Activated naive CD4-positive, alpha-beta T cell treated with anti-CD3 and anti-CD28 coated beads, Interleukin-2, amount 50 U/mL, for 24 hours (primary cell): Measurements from ENCODE around the gene DGCR6L.
"Not testable (repeated sequence)": the region's sequence is repeated elsewhere in the genome, so short reads cannot be mapped to it uniquely, and the experiment has no call there.

ENCODE experiments used
- H3K27ac Mint-ChIP-seq: one replicate; pipeline ENCODE4 v1.8.0; 2021; ENCODE audit warnings: mild to moderate bottlenecking, mixed read lengths
- H3K27me3 Mint-ChIP-seq: one replicate; pipeline ENCODE4 v1.8.0; 2021; ENCODE audit warnings: mixed read lengths
- H3K36me3 Mint-ChIP-seq: one replicate; pipeline ENCODE4 v1.8.0; 2021; ENCODE audit warnings: mixed read lengths
- H3K4me1 Mint-ChIP-seq: one replicate; pipeline ENCODE4 v1.8.0; 2021; ENCODE audit warnings: mixed read lengths
- H3K4me3 Mint-ChIP-seq: one replicate; pipeline ENCODE4 v1.8.0; 2021; ENCODE audit warnings: mild to moderate bottlenecking, mixed read lengths
- H3K9me3 Mint-ChIP-seq: one replicate; pipeline ENCODE4 v1.8.0; 2021; ENCODE audit warnings: mixed read lengths

The DGCR6L gene

GRCh38 chr22:20267441-20268278, 52.2 kb downstream of the DGCR6L start:
- no peaks in the 10 kb centered on the region for H3K36me3 Mint-ChIP-seq
- H3K4me1 Mint-ChIP-seq = peaks cover 9% of the 10 kb centered on the region
- no peak overlapping the region for H3K4me3 Mint-ChIP-seq
- H3K27me3 Mint-ChIP-seq = no peaks in the 10 kb centered on the region
- H3K27ac Mint-ChIP-seq = no peak overlapping the region
- H3K9me3 Mint-ChIP-seq = no peaks in the 10 kb centered on the region

DNA sequence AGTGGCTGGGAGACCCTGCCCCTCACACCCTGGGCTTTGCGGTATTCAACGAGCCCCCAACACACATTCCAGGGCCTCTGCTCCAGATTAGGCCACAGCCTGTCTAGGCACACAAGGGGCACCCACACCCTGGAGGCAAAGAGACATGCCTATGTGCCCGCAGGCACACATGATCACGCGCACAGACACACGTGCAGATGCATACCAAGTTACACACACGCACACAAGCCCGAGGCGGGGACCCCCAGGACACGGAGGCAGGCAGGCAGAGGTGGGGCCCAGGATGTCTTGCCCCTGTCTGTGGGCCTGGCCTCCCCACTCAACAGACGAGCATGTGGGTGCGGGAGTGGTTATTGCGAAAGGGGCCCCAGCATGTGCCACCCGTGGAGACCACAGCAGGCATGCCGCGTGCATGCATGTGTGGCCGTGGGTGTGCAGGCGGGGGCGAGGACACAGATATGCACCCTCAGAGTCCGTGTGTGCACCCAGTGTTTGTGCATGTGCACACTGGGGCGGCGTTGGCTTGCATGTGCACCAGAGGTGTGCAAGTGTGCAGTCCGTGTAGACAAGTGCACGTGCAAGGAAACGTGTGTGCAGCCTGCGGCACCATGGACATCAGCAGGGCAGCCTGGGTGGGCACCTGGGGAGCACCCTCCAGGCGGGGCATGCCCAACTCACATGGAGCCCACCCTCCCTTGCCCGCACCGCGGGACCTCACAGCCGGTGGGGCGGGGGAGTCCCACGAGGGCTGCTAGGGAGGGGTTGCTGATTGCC, 53.0 kb downstream of the DGCR6L start:
- peak overlapping the region; percentile 72 for H3K4me3 Mint-ChIP-seq
- not testable (repeated sequence) for H3K36me3 Mint-ChIP-seq, H3K27me3 Mint-ChIP-seq, H3K9me3 Mint-ChIP-seq, H3K4me1 Mint-ChIP-seq, H3K27ac Mint-ChIP-seq

- not testable (repeated sequence) for H3K4me1 Mint-ChIP-seq, H3K36me3 Mint-ChIP-seq, H3K27me3 Mint-ChIP-seq, H3K4me3 Mint-ChIP-seq, H3K9me3 Mint-ChIP-seq, H3K27ac Mint-ChIP-seq
Observed at GRCh38 chr22:20265772-20266666, 53.8 kb downstream of the DGCR6L start.

- H3K36me3 Mint-ChIP-seq = no peaks in the 10 kb centered on the region
- no peak overlapping the region for H3K27ac Mint-ChIP-seq
- no peak overlapping the region for H3K4me3 Mint-ChIP-seq
Observed at GRCh38 chr22:20264614-20265452, 55.0 kb downstream of the DGCR6L start.

More at GRCh38 chr22:20264614-20265452, 55.0 kb downstream of the DGCR6L start:
- Mint-ChIP-seq H3K27me3 (no peaks in the 10 kb centered on the region), H3K4me1 (peaks cover 9% of the 10 kb centered on the region), H3K9me3 (no peaks in the 10 kb centered on the region)
